Liver (tissue), 9 donors: Measurements from ENCODE around the gene STK35. TPM values are rescaled to one million over a fixed set of nuclear protein-coding genes. Genes with fewer than 3 reads are reported as not detected.

Source experiments
- DNase-seq: peaks from one replicate; pipeline ENCODE4 v3.0.0-alpha.2; 2017; ENCODE audit warnings: low spot score
- H3K27ac ChIP-seq, 2 donors: one replicate each; pipeline ENCODE4 v1.7.0; 2013; ENCODE audit warnings: inconsistent platforms in 2 of 2, low read length in 2 of 2, control low read depth in 1 of 2, low read depth in 1 of 2, mild to moderate bottlenecking in 1 of 2
- H3K27me3 ChIP-seq, 4 donors: one replicate each; pipeline versions ENCODE4 v1.6.1 to v1.7.0; 2013; ENCODE audit warnings: low read length in 3 of 4, inconsistent platforms in 1 of 4, mild to moderate bottlenecking in 1 of 4, moderate library complexity in 1 of 4; ENCODE audit not compliant: control insufficient read depth in 4 of 4, insufficient read depth in 4 of 4
- H3K36me3 ChIP-seq, 4 donors: one replicate each; pipeline versions ENCODE4 v1.6.1 to v1.7.0; 2013; ENCODE audit warnings: low read length in 3 of 4, mild to moderate bottlenecking in 3 of 4, low read depth in 1 of 4, moderate library complexity in 1 of 4; ENCODE audit not compliant: control insufficient read depth in 4 of 4, insufficient read depth in 3 of 4
- H3K4me1 ChIP-seq, 4 donors: one replicate each; pipeline versions ENCODE4 v1.6.1 to v1.7.0; 2013; ENCODE audit warnings: low read length in 3 of 4, mild to moderate bottlenecking in 3 of 4, moderate library complexity in 1 of 4; ENCODE audit not compliant: control insufficient read depth in 4 of 4, insufficient read depth in 4 of 4
- H3K4me3 ChIP-seq, 3 donors: one replicate each; pipeline versions ENCODE4 v1.6.1 to v1.7.0; 2013; ENCODE audit warnings: low read length in 3 of 3, control low read depth in 1 of 3, low read depth in 1 of 3, mild to moderate bottlenecking in 1 of 3
- H3K9ac ChIP-seq, 2 donors: one replicate each; pipeline ENCODE4 v1.7.0; 2013; ENCODE audit warnings: low read length in 2 of 2, mild to moderate bottlenecking in 2 of 2, moderate library complexity in 2 of 2, control low read depth in 1 of 2, low read depth in 1 of 2
- H3K9me3 ChIP-seq, 4 donors: one replicate each; pipeline versions ENCODE4 v1.6.1 to v1.7.0; 2013; ENCODE audit warnings: low read length in 3 of 4; ENCODE audit not compliant: control insufficient read depth in 4 of 4
- EGR1 ChIP-seq, 2 donors: IDR thresholded peaks; 2 replicates each; pipeline ENCODE4 v1.6.1; 2016 to 2018; ENCODE audit warnings: antibody characterized with exemption in 2 of 2, low read depth in 2 of 2
- FOXA1 ChIP-seq: IDR thresholded peaks from 2 replicates; pipeline ENCODE4 v1.6.1; 2016; ENCODE audit warnings: antibody characterized with exemption
- FOXA2 ChIP-seq: IDR thresholded peaks from 2 replicates; pipeline ENCODE4 v1.6.1; 2016; ENCODE audit warnings: antibody characterized with exemption
- GABPA ChIP-seq, 2 donors: IDR thresholded peaks in 1 of 2; conservative IDR thresholded peaks in 1 of 2; 2 replicates each; pipeline ENCODE4 v1.6.1; 2016; ENCODE audit warnings: antibody characterized with exemption in 2 of 2, mild to moderate bottlenecking in 1 of 2, moderate library complexity in 1 of 2
- HNF4A ChIP-seq, 2 donors: conservative IDR thresholded peaks; 2 replicates each; pipeline ENCODE4 v1.6.1; 2016; ENCODE audit warnings: antibody characterized with exemption in 2 of 2, mild to moderate bottlenecking in 2 of 2
- HNF4G ChIP-seq: IDR thresholded peaks from 2 replicates; pipeline ENCODE4 v1.6.1; 2016; ENCODE audit warnings: antibody characterized with exemption
- JUND ChIP-seq, 2 donors: IDR thresholded peaks; 2 replicates each; pipeline ENCODE4 v1.6.1; 2016; ENCODE audit warnings: antibody characterized with exemption in 2 of 2
- NR2F2 ChIP-seq: IDR thresholded peaks from 2 replicates; pipeline ENCODE4 v1.6.1; 2016; ENCODE audit warnings: antibody characterized with exemption
- RAD21 ChIP-seq, 2 donors: IDR thresholded peaks; 2 replicates each; pipeline ENCODE4 v1.6.1; 2016; ENCODE audit warnings: antibody characterized with exemption in 2 of 2, mild to moderate bottlenecking in 2 of 2
- RXRA ChIP-seq, 2 donors: IDR thresholded peaks; 2 replicates each; pipeline ENCODE4 v1.6.1; 2017 to 2018; ENCODE audit warnings: antibody characterized with exemption in 2 of 2, mild to moderate bottlenecking in 1 of 2
- SP1 ChIP-seq: IDR thresholded peaks from 2 replicates; pipeline ENCODE4 v1.6.1; 2018; ENCODE audit warnings: antibody characterized with exemption, mild to moderate bottlenecking
- TAF1 ChIP-seq: conservative IDR thresholded peaks from 2 replicates; pipeline ENCODE4 v1.6.1; 2016; ENCODE audit warnings: antibody characterized with exemption, mild to moderate bottlenecking
- YY1 ChIP-seq: IDR thresholded peaks from 2 replicates; pipeline ENCODE4 v1.6.1; 2016; ENCODE audit warnings: antibody characterized with exemption, mild to moderate bottlenecking
- WGBS: extraction: QIAGEN DNeasy Blood & Tissue Kit; methylation state at CpG from one replicate; pipeline ENCODE4 v1.1.7; 2013; 5-methylcytosine and 5-hydroxymethylcytosine counted together
- polyA plus RNA-seq, 2 donors: library from polyadenylated mRNA; stranded (reverse) in 1 of 2; unstranded in 1 of 2; fragments of 200-250 nt in 1 of 2; fragments of >200 nt in 1 of 2; fragmentation: Nextera tagmentation in 1 of 2; extraction: Ambion mirVana in 1 of 2; gene quantifications; one replicate each; pipeline versions ENCODE4 v1.2.1 to v1.2.3, GENCODE V29; 2013 to 2015
- total RNA-seq, 2 donors: library from RNA; depleted of rRNA; stranded (reverse); fragments of >200 nt; gene quantifications; one replicate each; pipeline ENCODE4 v1.2.3, GENCODE V29; 2014
- TF ChIP-seq, protein P1 (sequence below): IDR thresholded peaks from 2 replicates; pipeline ENCODE4 v1.6.1; 2016; ENCODE audit warnings: antibody characterized with exemption
- TF ChIP-seq, protein P2 (sequence below): IDR thresholded peaks from 2 replicates; pipeline ENCODE4 v1.6.1; 2016; ENCODE audit warnings: antibody characterized with exemption
- TF ChIP-seq, protein P3 (sequence below): IDR thresholded peaks from 2 replicates; pipeline ENCODE4 v1.6.1; 2016; ENCODE audit warnings: antibody characterized with exemption, mild to moderate bottlenecking
- TF ChIP-seq, protein P4 (sequence below): IDR thresholded peaks from 2 replicates; pipeline ENCODE4 v1.6.1; 2016; ENCODE audit warnings: antibody characterized with exemption
- TF ChIP-seq, protein P5 (sequence below): fragments of 150-350 bp; IDR thresholded peaks from 2 replicates; pipeline ENCODE4 v1.5.1; 2017; ENCODE audit warnings: improper control_type of control experiment, low read depth, low read length; ENCODE audit not compliant: missing input control
- donor health status: healthy.
- donor health status: healthy.
- donor health status: healthy.
- donor health status: healthy.
- donor health status: healthy.

STK35 gene
- total and polyA plus RNA-seq, 4 donors = 2.5 to 18.5 (median 9.9) TPM

DNA sequence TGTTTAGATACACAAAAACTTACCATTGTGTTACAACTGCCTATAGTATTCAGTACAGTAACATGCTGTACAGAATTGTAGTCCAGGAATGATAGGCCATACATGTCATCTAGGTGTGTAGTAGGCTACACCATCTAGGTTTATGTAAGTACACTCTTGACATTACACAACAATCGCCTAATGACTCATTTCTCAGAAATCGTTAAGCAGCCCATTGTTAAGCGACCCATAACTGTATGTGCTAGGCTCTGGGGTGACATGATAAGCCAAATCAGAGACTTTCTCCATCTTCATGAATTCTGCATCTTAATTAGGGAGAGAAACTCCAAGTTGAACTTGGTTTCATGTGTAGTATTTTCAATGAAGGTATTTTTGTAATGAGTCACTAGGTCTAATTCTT is 17.2 kb downstream of the STK35 start:
- H3K4me1 ChIP-seq = peaks cover 0 to 5% (median 0%) of the 10 kb centered on the region in 4 donors
- 93% methylated on average over 3 of the region's 3 CpGs for WGBS

More for the DNA sequence above, 17.2 kb downstream of the STK35 start:
- TF ChIP-seq NR2F2 (no peak), JUND (IDR thresholded peaks at IDR 0.05) (no peak), SP1 (no peak), GABPA (IDR thresholded peaks at IDR 0.05 in 1 of 2, conservative IDR thresholded peaks at IDR 0.05 in 1 of 2) (no peak), RAD21 (IDR thresholded peaks at IDR 0.05) (no peak), HNF4G (no peak), RXRA (IDR thresholded peaks at IDR 0.05) (no peak), EGR1 (IDR thresholded peaks at IDR 0.05; ENCODE audit: low read depth in 2 of 2) (no peak), YY1 (no peak), HNF4A (conservative IDR thresholded peaks at IDR 0.05) (no peak), FOXA2 (no peak), FOXA1 (no peak), TAF1 (no peak)
- TF ChIP-seq, protein P1, sequence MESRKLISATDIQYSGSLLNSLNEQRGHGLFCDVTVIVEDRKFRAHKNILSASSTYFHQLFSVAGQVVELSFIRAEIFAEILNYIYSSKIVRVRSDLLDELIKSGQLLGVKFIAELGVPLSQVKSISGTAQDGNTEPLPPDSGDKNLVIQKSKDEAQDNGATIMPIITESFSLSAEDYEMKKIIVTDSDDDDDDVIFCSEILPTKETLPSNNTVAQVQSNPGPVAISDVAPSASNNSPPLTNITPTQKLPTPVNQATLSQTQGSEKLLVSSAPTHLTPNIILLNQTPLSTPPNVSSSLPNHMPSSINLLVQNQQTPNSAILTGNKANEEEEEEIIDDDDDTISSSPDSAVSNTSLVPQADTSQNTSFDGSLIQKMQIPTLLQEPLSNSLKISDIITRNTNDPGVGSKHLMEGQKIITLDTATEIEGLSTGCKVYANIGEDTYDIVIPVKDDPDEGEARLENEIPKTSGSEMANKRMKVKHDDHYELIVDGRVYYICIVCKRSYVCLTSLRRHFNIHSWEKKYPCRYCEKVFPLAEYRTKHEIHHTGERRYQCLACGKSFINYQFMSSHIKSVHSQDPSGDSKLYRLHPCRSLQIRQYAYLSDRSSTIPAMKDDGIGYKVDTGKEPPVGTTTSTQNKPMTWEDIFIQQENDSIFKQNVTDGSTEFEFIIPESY = no peak
- TF ChIP-seq, protein P2, sequence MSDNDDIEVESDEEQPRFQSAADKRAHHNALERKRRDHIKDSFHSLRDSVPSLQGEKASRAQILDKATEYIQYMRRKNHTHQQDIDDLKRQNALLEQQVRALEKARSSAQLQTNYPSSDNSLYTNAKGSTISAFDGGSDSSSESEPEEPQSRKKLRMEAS = no peak
- TF ChIP-seq, protein P3, sequence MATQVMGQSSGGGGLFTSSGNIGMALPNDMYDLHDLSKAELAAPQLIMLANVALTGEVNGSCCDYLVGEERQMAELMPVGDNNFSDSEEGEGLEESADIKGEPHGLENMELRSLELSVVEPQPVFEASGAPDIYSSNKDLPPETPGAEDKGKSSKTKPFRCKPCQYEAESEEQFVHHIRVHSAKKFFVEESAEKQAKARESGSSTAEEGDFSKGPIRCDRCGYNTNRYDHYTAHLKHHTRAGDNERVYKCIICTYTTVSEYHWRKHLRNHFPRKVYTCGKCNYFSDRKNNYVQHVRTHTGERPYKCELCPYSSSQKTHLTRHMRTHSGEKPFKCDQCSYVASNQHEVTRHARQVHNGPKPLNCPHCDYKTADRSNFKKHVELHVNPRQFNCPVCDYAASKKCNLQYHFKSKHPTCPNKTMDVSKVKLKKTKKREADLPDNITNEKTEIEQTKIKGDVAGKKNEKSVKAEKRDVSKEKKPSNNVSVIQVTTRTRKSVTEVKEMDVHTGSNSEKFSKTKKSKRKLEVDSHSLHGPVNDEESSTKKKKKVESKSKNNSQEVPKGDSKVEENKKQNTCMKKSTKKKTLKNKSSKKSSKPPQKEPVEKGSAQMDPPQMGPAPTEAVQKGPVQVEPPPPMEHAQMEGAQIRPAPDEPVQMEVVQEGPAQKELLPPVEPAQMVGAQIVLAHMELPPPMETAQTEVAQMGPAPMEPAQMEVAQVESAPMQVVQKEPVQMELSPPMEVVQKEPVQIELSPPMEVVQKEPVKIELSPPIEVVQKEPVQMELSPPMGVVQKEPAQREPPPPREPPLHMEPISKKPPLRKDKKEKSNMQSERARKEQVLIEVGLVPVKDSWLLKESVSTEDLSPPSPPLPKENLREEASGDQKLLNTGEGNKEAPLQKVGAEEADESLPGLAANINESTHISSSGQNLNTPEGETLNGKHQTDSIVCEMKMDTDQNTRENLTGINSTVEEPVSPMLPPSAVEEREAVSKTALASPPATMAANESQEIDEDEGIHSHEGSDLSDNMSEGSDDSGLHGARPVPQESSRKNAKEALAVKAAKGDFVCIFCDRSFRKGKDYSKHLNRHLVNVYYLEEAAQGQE = no peak
- TF ChIP-seq, protein P4, sequence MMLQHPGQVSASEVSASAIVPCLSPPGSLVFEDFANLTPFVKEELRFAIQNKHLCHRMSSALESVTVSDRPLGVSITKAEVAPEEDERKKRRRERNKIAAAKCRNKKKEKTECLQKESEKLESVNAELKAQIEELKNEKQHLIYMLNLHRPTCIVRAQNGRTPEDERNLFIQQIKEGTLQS = no peak
- TF ChIP-seq, protein P5, sequence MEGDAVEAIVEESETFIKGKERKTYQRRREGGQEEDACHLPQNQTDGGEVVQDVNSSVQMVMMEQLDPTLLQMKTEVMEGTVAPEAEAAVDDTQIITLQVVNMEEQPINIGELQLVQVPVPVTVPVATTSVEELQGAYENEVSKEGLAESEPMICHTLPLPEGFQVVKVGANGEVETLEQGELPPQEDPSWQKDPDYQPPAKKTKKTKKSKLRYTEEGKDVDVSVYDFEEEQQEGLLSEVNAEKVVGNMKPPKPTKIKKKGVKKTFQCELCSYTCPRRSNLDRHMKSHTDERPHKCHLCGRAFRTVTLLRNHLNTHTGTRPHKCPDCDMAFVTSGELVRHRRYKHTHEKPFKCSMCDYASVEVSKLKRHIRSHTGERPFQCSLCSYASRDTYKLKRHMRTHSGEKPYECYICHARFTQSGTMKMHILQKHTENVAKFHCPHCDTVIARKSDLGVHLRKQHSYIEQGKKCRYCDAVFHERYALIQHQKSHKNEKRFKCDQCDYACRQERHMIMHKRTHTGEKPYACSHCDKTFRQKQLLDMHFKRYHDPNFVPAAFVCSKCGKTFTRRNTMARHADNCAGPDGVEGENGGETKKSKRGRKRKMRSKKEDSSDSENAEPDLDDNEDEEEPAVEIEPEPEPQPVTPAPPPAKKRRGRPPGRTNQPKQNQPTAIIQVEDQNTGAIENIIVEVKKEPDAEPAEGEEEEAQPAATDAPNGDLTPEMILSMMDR = no peak
- Histone ChIP-seq H3K27ac (no peak overlapping the region), H3K4me3 (no peak overlapping the region), H3K9ac (no peak overlapping the region), H3K9me3 (no peaks in the 10 kb centered on the region), H3K27me3 (no peaks in the 10 kb centered on the region), H3K36me3 (peaks cover 0 to 19% (median 16%) of the 10 kb centered on the region in 4 donors)
- no peak for DNase-seq
